Panc1 (cell line): ENCODE results near the gene TMEM229A. TPM values are rescaled to one million over a fixed set of nuclear protein-coding genes. Genes with fewer than 3 reads are reported as not detected.

Experiments
- ATAC-seq: fragments of 200-7000 bp; cut with Tn5 transposase; 2 replicates; pipeline ENCODE4 v1.9.1; 2020; ENCODE audit warnings: mild to moderate bottlenecking, moderate library complexity
- BruUV-seq: library from RNA; stranded (reverse); fragments of 400-500 nt; replicated peaks from 2 replicates; lab custom pipeline; 2021; lab: Mats Ljungman, UMichigan
- CTCF ChIA-PET: fragments of 300-600 bp; sonication (Branson Sonifier 250); formaldehyde crosslinking; loops from one replicate; lab custom pipeline; 2022; ENCODE audit warnings: antibody characterized with exemption; lab: Charles Lee
- POLR2A ChIA-PET: fragments of 300-600 bp; sonication (Branson Sonifier 250); formaldehyde crosslinking; loops from one replicate; lab custom pipeline; 2022; ENCODE audit warnings: antibody characterized with exemption; lab: Charles Lee
- DNase-seq: peaks from one replicate; pipeline ENCODE4 v3.0.0-alpha.2; 2010; ENCODE audit warnings: low read depth, low spot score
- H3K27ac ChIP-seq: 2 replicates; pipeline ENCODE4 v1.5.1; 2011; ENCODE audit warnings: mild to moderate bottlenecking, low read length, inconsistent platforms
- H3K27me3 ChIP-seq: fragments of 200-500 bp; sonication (Bioruptor generic); 2 replicates; pipeline ENCODE4 v1.6.0; 2014; ENCODE audit warnings: low read length, inconsistent platforms; ENCODE audit not compliant: control insufficient read depth, insufficient read depth
- H3K36me3 ChIP-seq: fragments of 200-500 bp; sonication (Bioruptor generic); 2 replicates; pipeline ENCODE4 v1.5.1; 2014; ENCODE audit warnings: inconsistent platforms, mild to moderate bottlenecking, low read length, moderate library complexity; ENCODE audit not compliant: control insufficient read depth, insufficient read depth
- H3K4me1 ChIP-seq: 2 replicates; pipeline ENCODE4 v1.5.1; 2011; ENCODE audit warnings: inconsistent platforms, mild to moderate bottlenecking, low read length, moderate library complexity; ENCODE audit not compliant: control insufficient read depth, insufficient read depth
- H3K4me3 ChIP-seq, 2 experiments: 2 replicates each; pipeline ENCODE4 v1.5.1; 2011 to 2012; ENCODE audit warnings: low read depth in 2 of 2, low read length in 2 of 2, mild to moderate bottlenecking in 2 of 2, inconsistent platforms in 1 of 2, moderate library complexity in 1 of 2
- H3K9me3 ChIP-seq: fragments of 200-500 bp; sonication (Bioruptor generic); 2 replicates; pipeline ENCODE4 v1.5.1; 2014; ENCODE audit warnings: low read depth, mild to moderate bottlenecking, inconsistent platforms, low read length, moderate library complexity; ENCODE audit not compliant: control insufficient read depth, insufficient read depth
- CTCF ChIP-seq: fragments of 450-650 bp; IDR thresholded peaks from 2 replicates; pipeline ENCODE4 v1.5.1; 2017; ENCODE audit warnings: mild to moderate bottlenecking
- POLR2AphosphoS5 ChIP-seq: IDR thresholded peaks from 2 replicates; pipeline ENCODE4 v1.6.1; 2012; ENCODE audit warnings: mild to moderate bottlenecking, low read depth, low read length, moderate library complexity
- REST ChIP-seq, 2 experiments: IDR thresholded peaks; 2 replicates each; pipeline ENCODE4 v1.6.1; 2011 to 2012; ENCODE audit warnings: low read depth in 2 of 2, control low read depth in 1 of 2, low read length in 1 of 2, mild to moderate bottlenecking in 1 of 2, moderate library complexity in 1 of 2; ENCODE audit not compliant: insufficient read depth in 1 of 2
- SIN3A ChIP-seq: IDR thresholded peaks from 2 replicates; pipeline ENCODE4 v1.6.1; 2012; ENCODE audit warnings: low read depth, mild to moderate bottlenecking, low read length, moderate library complexity, borderline replicate concordance; ENCODE audit not compliant: insufficient read depth
- TCF7L2 ChIP-seq: IDR thresholded peaks from 2 replicates; pipeline ENCODE4 v1.6.1; 2011; ENCODE audit warnings: mild to moderate bottlenecking, low read depth, low read length, inconsistent platforms
- in situ Hi-C: cut with HindIII; loops from 2 replicates; pipeline ENCODE4 v1.10.0; 2016; ENCODE audit warnings: low sequenced_read_pairs, low pct_unique_long_range_greater_than_20kb
- intact Hi-C: fragments of 100-400 bp; cut with micrococcal nuclease; formaldehyde crosslinking; loops from one replicate; pipeline ENCODE4 v1.10.0; 2022; ENCODE audit not compliant: unreplicated experiment
- total RNA-seq: library from RNA; stranded (reverse); gene quantifications from one replicate; pipeline ENCODE4 v1.2.1, GENCODE V29; 2021; ENCODE audit not compliant: unreplicated experiment

The TMEM229A gene
- total RNA-seq, 1 experiment from 2014 or later = not detected

GRCh38 chr7:123993996-123994395, 38.9 kb downstream of the TMEM229A start:
- no peak overlapping the region for H3K4me3 ChIP-seq
- ATAC-seq = no peak
- H3K27me3 ChIP-seq = no peaks in the 10 kb centered on the region
- CTCF ChIA-PET = no interaction called here
- intact Hi-C loops = no loop called here
- no peak overlapping the region for H3K27ac ChIP-seq
- no peaks in the 10 kb centered on the region for H3K4me1 ChIP-seq
- in situ Hi-C loops = no loop called here
- POLR2A ChIA-PET = no interaction called here
- DNase-seq = no peak
- no peaks in the 10 kb centered on the region for H3K9me3 ChIP-seq
- BruUV-seq = no TSS peak
- H3K36me3 ChIP-seq = no peaks in the 10 kb centered on the region
- TF ChIP-seq REST (IDR thresholded peaks at IDR 0.05; ENCODE audit: insufficient read depth in 1 of 2, low read depth in 2 of 2, low read length in 1 of 2) (no peak), TCF7L2 (no peak), CTCF (no peak), POLR2AphosphoS5 (no peak), SIN3A (no peak)

- Histone ChIP-seq H3K9me3 (no peaks in the 10 kb centered on the region), H3K4me3 (no peak overlapping the region), H3K4me1 (no peaks in the 10 kb centered on the region), H3K27me3 (no peaks in the 10 kb centered on the region), H3K36me3 (no peaks in the 10 kb centered on the region), H3K27ac (no peak overlapping the region)
- ATAC-seq (no peak), DNase-seq (no peak)
- ChIA-PET CTCF (no interaction called here), POLR2A (no interaction called here)
- intact Hi-C loops = no loop called here
- no peak for TF ChIP-seq TCF7L2
- TF ChIP-seq SIN3A = no peak
- no peak for TF ChIP-seq CTCF
- TF ChIP-seq POLR2AphosphoS5 = no peak
- TF ChIP-seq REST (IDR thresholded peaks at IDR 0.05; ENCODE audit: insufficient read depth in 1 of 2, low read depth in 2 of 2, low read length in 1 of 2) = no peak
- BruUV-seq = no TSS peak
- in situ Hi-C loops = no loop called here
These were observed 39.9 kb downstream of the TMEM229A start for GRCh38 chr7:123992913-123993518.
